Heart right ventricle (tissue), 16 donors: ENCODE measurements around the gene FABP3. TPM values are rescaled to one million over a fixed set of nuclear protein-coding genes. Genes with fewer than 3 reads are reported as not detected.

Source experiments
- ATAC-seq, 8 donors: fragments of 200-7000 bp; cut with Tn5 transposase; one replicate each; pipeline ENCODE4 v1.9.1; 2020; ENCODE audit warnings: mild to moderate bottlenecking in 8 of 8, moderate library complexity in 8 of 8, moderate number of reproducible peaks in 1 of 8
- DNase-seq, 2 donors: peaks; one replicate each; pipeline ENCODE4 v3.0.0-alpha.2; 2020
- H3K27ac ChIP-seq, 10 donors: fragments of 200-600 bp; sonication (generic) in 2 of 10; one replicate each; pipeline versions ENCODE4 v1.5.0 to v1.8.0; 2020 to 2022; ENCODE audit warnings: mild to moderate bottlenecking in 3 of 10
- H3K27me3 ChIP-seq, 7 donors: fragments of 200-600 bp; one replicate each; pipeline ENCODE4 v1.8.0; 2021 to 2022; ENCODE audit warnings: mild to moderate bottlenecking in 2 of 7
- H3K36me3 ChIP-seq, 9 donors: fragments of 200-600 bp; sonication (generic) in 1 of 9; one replicate each; pipeline versions ENCODE4 v1.5.0 to v1.8.0; 2020 to 2022; ENCODE audit warnings: mild to moderate bottlenecking in 2 of 9
- H3K4me1 ChIP-seq, 9 donors: fragments of 200-600 bp; sonication (generic) in 1 of 9; one replicate each; pipeline versions ENCODE4 v1.5.0 to v1.8.0; 2020 to 2022; ENCODE audit warnings: mild to moderate bottlenecking in 4 of 9
- H3K4me3 ChIP-seq, 10 donors: fragments of 200-600 bp; sonication (generic) in 2 of 10; one replicate each; pipeline versions ENCODE4 v1.5.0 to v1.8.0; 2020 to 2022; ENCODE audit warnings: mild to moderate bottlenecking in 7 of 10, moderate library complexity in 2 of 10
- H3K9me3 ChIP-seq, 11 donors: fragments of 200-600 bp in 10 of 11; sonication (generic) in 2 of 11; one replicate each; pipeline versions ENCODE4 v1.5.0 to v1.8.0; 2013 to 2022; ENCODE audit warnings: mild to moderate bottlenecking in 2 of 11, control low read depth in 1 of 11, moderate library complexity in 1 of 11
- WGBS, 2 donors: extraction: QIAGEN DNeasy Blood & Tissue Kit; methylation state at CpG; one replicate each; pipeline ENCODE4 v1.1.7; 2013; ENCODE audit warnings: inconsistent platforms in 1 of 2; 5-methylcytosine and 5-hydroxymethylcytosine counted together
- intact Hi-C, 10 donors: fragments of 100-400 bp; cut with DNase I; formaldehyde crosslinking; loops; one replicate each; pipeline versions ENCODE4 v1.11.1 to v1.14.2; 2022
- polyA plus RNA-seq, 2 donors: library from polyadenylated mRNA; stranded (reverse); fragments of 200-250 nt; gene quantifications; one replicate each; pipeline ENCODE4 v1.2.3, GENCODE V29; 2013
- total RNA-seq, 10 donors: library from RNA; stranded (reverse); fragmentation: NEBNext Ultra II Directional in 3 of 10; extraction: Animal tissue kit (Norgen Biotek cat#: 25700) in 3 of 10; gene quantifications; one replicate each; pipeline versions ENCODE4 v1.2.1 to v1.2.4, GENCODE V29; 2021 to 2023
- TF ChIP-seq, protein P1 (sequence below), 9 donors: fragments of 200-600 bp; sonication (generic) in 2 of 9; IDR thresholded peaks; one replicate each; pipeline versions ENCODE4 v1.5.0 to v1.8.0; 2021 to 2022; ENCODE audit warnings: antibody characterized with exemption in 9 of 9, mild to moderate bottlenecking in 5 of 9, moderate library complexity in 1 of 9
- donor health status: Arrhythmogenic right ventricular cardiomyopathy.
- donor health status: ischemic (EF 13 %, LVEDD 7.1; RV severe dilation, severe dysfunction).
- donor health status: healthy with polysubstance abuse.
- donor health status: DM: no; HTN: yes; CAD: no.
- donor health status: DM: no; HTN: no; CAD: no.
- donor health status: ischemic (EF 25% LVEDD 6.9; RV normal size, moderate dysfunction).
- donor health status: ischemic (EF 25% LVEDD 5.7; RV mildly dilated, moderate dysfunction).
- donor health status: healthy.
- donor health status: DM: yes; HTN: yes; CAD: no.
- donor health status: Ischemic cardiomyopathy.
- donor health status: ischemic (EF 35%, LVEDD 5.7; RV mildly dilated, moderate dysfunction).
- donor health status: nonischemic (EF 11% LVEDD 7.7; RV severe dilation, severe dysfunction).
- donor health status: DM: yes; HTN: yes; CAD: no.
- donor health status: PGD.
- donor health status: ischemic (EF 29% LVEDD 5.4; RV normal size, mild dysfunction).
- donor health status: nonischemic (EF 23%, LVEDD 6.1; RV moderate dilation, normal function).

FABP3 gene
- total and polyA plus RNA-seq, 12 donors: 2,977 to 6,968 (median 5,058) TPM

DNA sequence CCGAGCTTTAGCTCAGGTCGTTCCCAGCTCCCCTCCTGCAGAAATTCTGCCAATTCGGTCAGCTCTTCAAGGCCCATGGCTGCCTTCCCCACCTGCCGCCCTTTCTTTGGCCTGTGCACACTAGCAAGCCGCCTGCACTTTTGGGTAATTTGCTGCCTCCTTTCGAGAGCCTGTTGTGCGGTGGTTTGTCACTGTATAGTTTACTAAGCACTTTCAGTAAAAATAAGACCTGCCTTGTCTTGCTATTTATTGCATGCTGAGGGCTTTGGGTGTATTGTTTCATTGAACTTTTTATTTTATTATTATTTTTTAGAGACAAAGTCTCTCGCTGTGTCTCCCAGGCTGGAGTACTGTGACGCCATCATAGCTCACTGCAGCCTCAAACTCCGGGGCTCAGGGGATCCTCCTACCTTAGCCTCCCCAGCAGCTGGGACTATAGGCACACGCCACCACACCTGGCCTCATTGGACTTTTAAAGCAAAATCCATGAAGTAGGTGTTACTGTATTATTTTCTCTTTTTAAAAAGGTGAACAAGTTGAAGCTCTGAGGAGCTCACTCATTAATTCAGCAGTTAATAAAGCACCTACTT lies 1.1 kb upstream of the FABP3 start:
- peak overlapping the region in 9 of 10 donors; percentile 38 to 75 (median 57) for H3K4me3 ChIP-seq
- H3K27ac ChIP-seq: peak overlapping the region; percentile 81 to 99 (median 92)
- WGBS, 2 donors: 26 to 32% methylated on average over 11 of the region's 11 CpGs
- ATAC-seq (no peak), DNase-seq (no peak)
- TF ChIP-seq, protein P1, sequence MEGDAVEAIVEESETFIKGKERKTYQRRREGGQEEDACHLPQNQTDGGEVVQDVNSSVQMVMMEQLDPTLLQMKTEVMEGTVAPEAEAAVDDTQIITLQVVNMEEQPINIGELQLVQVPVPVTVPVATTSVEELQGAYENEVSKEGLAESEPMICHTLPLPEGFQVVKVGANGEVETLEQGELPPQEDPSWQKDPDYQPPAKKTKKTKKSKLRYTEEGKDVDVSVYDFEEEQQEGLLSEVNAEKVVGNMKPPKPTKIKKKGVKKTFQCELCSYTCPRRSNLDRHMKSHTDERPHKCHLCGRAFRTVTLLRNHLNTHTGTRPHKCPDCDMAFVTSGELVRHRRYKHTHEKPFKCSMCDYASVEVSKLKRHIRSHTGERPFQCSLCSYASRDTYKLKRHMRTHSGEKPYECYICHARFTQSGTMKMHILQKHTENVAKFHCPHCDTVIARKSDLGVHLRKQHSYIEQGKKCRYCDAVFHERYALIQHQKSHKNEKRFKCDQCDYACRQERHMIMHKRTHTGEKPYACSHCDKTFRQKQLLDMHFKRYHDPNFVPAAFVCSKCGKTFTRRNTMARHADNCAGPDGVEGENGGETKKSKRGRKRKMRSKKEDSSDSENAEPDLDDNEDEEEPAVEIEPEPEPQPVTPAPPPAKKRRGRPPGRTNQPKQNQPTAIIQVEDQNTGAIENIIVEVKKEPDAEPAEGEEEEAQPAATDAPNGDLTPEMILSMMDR (IDR thresholded peaks at IDR 0.05): no peak
- peaks cover 0 to 15% (median 0%) of the 10 kb centered on the region in 9 donors for H3K36me3 ChIP-seq
- H3K27me3 ChIP-seq: peaks cover 0 to 11% (median 0%) of the 10 kb centered on the region in 7 donors
- H3K9me3 ChIP-seq: no peaks in the 10 kb centered on the region
- peaks cover 2 to 38% (median 26%) of the 10 kb centered on the region in 9 donors for H3K4me1 ChIP-seq
- intact Hi-C loops: no loop called here

GRCh38 chr1:31372751-31373055 lies 173 bp downstream of the FABP3 start:
- TF ChIP-seq, protein P1 (IDR thresholded peaks at IDR 0.05): no peak
- Histone ChIP-seq H3K27me3 (peaks cover 0 to 11% (median 0%) of the 10 kb centered on the region in 7 donors), H3K9me3 (no peaks in the 10 kb centered on the region), H3K4me1 (peaks cover 2 to 40% (median 36%) of the 10 kb centered on the region in 9 donors), H3K4me3 (peak overlapping the region; percentile 38 to 75 (median 56)), H3K27ac (peak overlapping the region; percentile 81 to 99 (median 92)), H3K36me3 (peaks cover 0 to 24% (median 4%) of the 10 kb centered on the region in 9 donors)
- DNase-seq (no peak), ATAC-seq (no peak)
- 16 to 28% methylated on average over 10 of the region's 10 CpGs for WGBS, 2 donors
- intact Hi-C loops: no loop called here

GRCh38 chr1:31372051-31372450 lies 825 bp downstream of the FABP3 start:
- DNase-seq (no peak), ATAC-seq (no peak)
- intact Hi-C loops: no loop called here
- peaks cover 0 to 31% (median 11%) of the 10 kb centered on the region in 9 donors for H3K36me3 ChIP-seq
- TF ChIP-seq, protein P1 (IDR thresholded peaks at IDR 0.05): no peak
- peak overlapping the region; percentile 81 to 99 (median 92) for H3K27ac ChIP-seq
- 48 to 61% methylated on average over 3 of the region's 3 CpGs for WGBS, 2 donors
- H3K4me3 ChIP-seq: peak overlapping the region; percentile 38 to 75 (median 56)
- H3K27me3 ChIP-seq: peaks cover 0 to 11% (median 0%) of the 10 kb centered on the region in 7 donors
- peaks cover 2 to 47% (median 38%) of the 10 kb centered on the region in 9 donors for H3K4me1 ChIP-seq
- no peaks in the 10 kb centered on the region for H3K9me3 ChIP-seq

DNA sequence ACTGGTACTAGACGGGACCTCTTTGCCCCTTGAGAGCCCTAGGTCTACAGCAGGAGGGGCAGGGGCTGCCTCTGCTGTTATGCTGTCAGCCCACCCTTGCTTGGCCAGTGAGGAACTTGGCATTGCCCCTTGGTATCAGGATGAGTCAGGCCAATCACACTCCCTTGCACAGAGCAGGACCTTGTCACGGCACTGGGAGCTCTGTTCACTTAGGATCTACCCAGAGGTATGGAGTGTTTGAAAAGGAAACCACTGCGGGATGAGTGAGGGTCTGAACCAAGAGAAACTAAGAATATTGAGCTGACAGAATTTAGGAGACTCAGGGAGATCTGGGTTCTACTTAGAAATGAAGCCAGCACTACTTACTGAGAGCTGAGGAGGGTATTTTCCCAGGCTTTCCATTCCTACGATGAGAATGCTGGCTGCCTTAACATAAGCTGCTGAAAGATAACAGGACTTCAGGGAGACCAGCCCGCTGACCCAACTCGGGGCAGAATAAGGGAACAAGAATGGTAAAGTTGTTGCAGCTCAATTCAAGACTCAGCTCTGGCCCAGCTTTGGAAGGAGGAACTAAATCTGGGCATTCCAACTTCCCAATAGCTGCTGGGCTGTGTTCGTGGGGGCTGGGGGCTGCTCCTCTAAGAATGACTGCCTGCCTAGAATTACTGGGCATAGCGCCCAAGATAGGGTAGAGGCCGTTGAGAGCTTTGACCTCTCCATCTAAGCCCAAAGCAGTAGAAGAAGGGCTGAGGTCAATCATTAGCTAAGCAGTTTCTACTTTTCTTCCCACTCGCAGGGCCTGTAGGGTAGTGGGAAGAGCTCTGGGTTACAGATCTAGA lies 1.5 kb downstream of the FABP3 start:
- intact Hi-C loops: no loop called here
- H3K4me1 ChIP-seq: peaks cover 2 to 54% (median 38%) of the 10 kb centered on the region in 9 donors
- H3K4me3 ChIP-seq: peak overlapping the region; percentile 38 to 75 (median 56)
- H3K9me3 ChIP-seq: no peaks in the 10 kb centered on the region
- peaks cover 0 to 38% (median 18%) of the 10 kb centered on the region in 9 donors for H3K36me3 ChIP-seq
- DNase-seq (peak in 1 of 2 donors; percentile 40), ATAC-seq (peak in 2 of 8 donors; percentile 3 to 6)
- H3K27me3 ChIP-seq: peaks cover 0 to 11% (median 0%) of the 10 kb centered on the region in 7 donors
- peak overlapping the region; percentile 81 to 99 (median 92) for H3K27ac ChIP-seq
- TF ChIP-seq, protein P1 (IDR thresholded peaks at IDR 0.05): no peak
- WGBS, 2 donors: 26 to 49% methylated on average over 10 of the region's 10 CpGs
